Right lobe of liver (tissue), 6 donors: ENCODE results near the gene MSX1. TPM values are rescaled to one million over a fixed set of nuclear protein-coding genes. Genes with fewer than 3 reads are reported as not detected.

Experiments
- ATAC-seq, 4 donors: fragments of 200-7000 bp; cut with Tn5 transposase; one replicate each; pipeline ENCODE4 v1.9.1; 2020; ENCODE audit warnings: mild to moderate bottlenecking in 4 of 4, moderate library complexity in 4 of 4
- DNase-seq, 3 donors: peaks; one replicate each; pipeline ENCODE4 v3.0.0-alpha.2; 2020
- H3K27ac ChIP-seq, 3 donors: fragments of 200-600 bp; one replicate each; pipeline ENCODE4 v1.8.0; 2022
- H3K27me3 ChIP-seq, 2 donors: fragments of 200-600 bp; one replicate each; pipeline ENCODE4 v1.8.0; 2022
- H3K36me3 ChIP-seq, 4 donors: fragments of 200-600 bp; sonication (generic) in 1 of 4; one replicate each; pipeline versions ENCODE4 v1.5.1 to v1.8.0; 2017 to 2022; ENCODE audit warnings: control low read depth in 1 of 4
- H3K4me1 ChIP-seq, 4 donors: fragments of 200-600 bp; sonication (generic) in 1 of 4; one replicate each; pipeline versions ENCODE4 v1.5.1 to v1.8.0; 2017 to 2022; ENCODE audit warnings: control low read depth in 1 of 4
- H3K4me3 ChIP-seq, 3 donors: fragments of 200-600 bp; one replicate each; pipeline ENCODE4 v1.8.0; 2022
- H3K9me3 ChIP-seq, 4 donors: fragments of 200-600 bp; sonication (generic) in 1 of 4; one replicate each; pipeline versions ENCODE4 v1.5.1 to v1.8.0; 2017 to 2022; ENCODE audit warnings: control low read depth in 1 of 4
- CTCF ChIP-seq, 4 donors: fragments of 200-600 bp in 3 of 4; fragments of 450-650 bp in 1 of 4; IDR thresholded peaks; one replicate each; pipeline versions ENCODE4 v1.5.1 to v1.8.0; 2016 to 2022; ENCODE audit warnings: antibody characterized with exemption in 4 of 4, mild to moderate bottlenecking in 2 of 4
- POLR2A ChIP-seq: fragments of 450-650 bp; IDR thresholded peaks from one replicate; pipeline ENCODE4 v1.6.1; 2017; ENCODE audit warnings: antibody characterized with exemption, mild to moderate bottlenecking
- WGBS: methylation state at CpG from one replicate; pipeline ENCODE4 v1.1.6; 2018; ENCODE audit warnings: low coverage, low lambda C conversion rate; ENCODE audit not compliant: insufficient coverage; ENCODE audit errors: missing lambda C conversion rate; 5-methylcytosine and 5-hydroxymethylcytosine counted together
- intact Hi-C, 2 donors: fragments of 100-400 bp; cut with DNase I; formaldehyde crosslinking; loops; one replicate each; pipeline versions ENCODE4 v1.11.2 to v1.14.1; 2022
- total RNA-seq, 6 experiments: library from RNA; depleted of rRNA in 2 of 6; stranded (reverse); fragments of >200 nt in 2 of 6; fragmentation: NEBNext Ultra II Directional in 3 of 6; extraction: Animal tissue kit (Norgen Biotek cat#: 25700) in 3 of 6; gene quantifications; one replicate each; pipeline versions ENCODE4 v1.1.0 to v1.2.4, GENCODE V29; 2016 to 2023
- donor health status: DM: no; HTN: yes; CAD: no.
- donor health status: DM: no; HTN: no; CAD: no.
- donor health status: DM: no; HTN: no; CAD: no.
- donor health status: DM: no; HTN: yes; CAD: no.
- donor health status: DM: no; HTN: yes; CAD: no.

The MSX1 gene
- total RNA-seq, 6 experiments from 2014 or later = 0.15 to 0.62 (median 0.31) TPM

- peaks cover 0 to 25% of the 10 kb centered on the region in 2 donors for H3K27me3 ChIP-seq
- 7% methylated on average over 9 of the region's 11 CpGs for WGBS
- no peaks in the 10 kb centered on the region for H3K9me3 ChIP-seq
- TF ChIP-seq POLR2A (no peak), CTCF (IDR thresholded peaks at IDR 0.05) (no peak)
- ATAC-seq (no peak), DNase-seq (no peak)
- intact Hi-C loops = no loop called here
- H3K27ac ChIP-seq = no peak overlapping the region
- H3K36me3 ChIP-seq = no peaks in the 10 kb centered on the region
- no peaks in the 10 kb centered on the region for H3K4me1 ChIP-seq
- H3K4me3 ChIP-seq = no peak overlapping the region
Observed at GRCh38 chr4:4873203-4873602, 13.7 kb downstream of the MSX1 start.

- Histone ChIP-seq H3K9me3 (no peaks in the 10 kb centered on the region), H3K27me3 (peaks cover 0 to 23% of the 10 kb centered on the region in 2 donors), H3K4me3 (no peak overlapping the region), H3K36me3 (no peaks in the 10 kb centered on the region), H3K4me1 (no peaks in the 10 kb centered on the region), H3K27ac (no peak overlapping the region)
- ATAC-seq = no peak
- no peak for DNase-seq
- 29% methylated on average over 1 of the region's 2 CpGs for WGBS
- TF ChIP-seq CTCF (IDR thresholded peaks at IDR 0.05) (no peak), POLR2A (no peak)
- intact Hi-C loops = no loop called here
Observed at GRCh38 chr4:4874254-4874653, 14.8 kb downstream of the MSX1 start.

GRCh38 chr4:4875147-4875546, 15.7 kb downstream of the MSX1 start:
- Histone ChIP-seq H3K9me3 (no peaks in the 10 kb centered on the region), H3K27me3 (peaks cover 0 to 14% of the 10 kb centered on the region in 2 donors), H3K36me3 (no peaks in the 10 kb centered on the region), H3K4me3 (no peak overlapping the region), H3K4me1 (no peaks in the 10 kb centered on the region), H3K27ac (no peak overlapping the region)
- ATAC-seq (no peak), DNase-seq (no peak)
- intact Hi-C loops = no loop called here
- TF ChIP-seq POLR2A (no peak), CTCF (IDR thresholded peaks at IDR 0.05) (no peak)
- 17% methylated on average over 1 of the region's 5 CpGs for WGBS

- intact Hi-C loops = no loop called here
- Histone ChIP-seq H3K4me3 (no peak overlapping the region), H3K4me1 (no peaks in the 10 kb centered on the region), H3K27ac (no peak overlapping the region), H3K9me3 (no peaks in the 10 kb centered on the region), H3K27me3 (peaks cover 0 to 9% of the 10 kb centered on the region in 2 donors), H3K36me3 (no peaks in the 10 kb centered on the region)
- DNase-seq (no peak), ATAC-seq (no peak)
- TF ChIP-seq POLR2A (no peak), CTCF (IDR thresholded peaks at IDR 0.05) (no peak)
- 34% methylated on average over 4 of the region's 5 CpGs for WGBS
Observed at GRCh38 chr4:4875611-4876010, 16.1 kb downstream of the MSX1 start.
